Measurements from ENCODE around the gene ABCC11.
"Not testable (repeated sequence)": the region's sequence is repeated elsewhere in the genome, so short reads cannot be mapped to it uniquely, and the experiment has no call there.

ABCC11 gene

GRCh38 chr16:48194828-48195556 is 52.3 kb downstream of the ABCC11 start:
- peak; percentile 43 for DNase-seq

GRCh38 chr16:48193846-48194245 is 53.5 kb downstream of the ABCC11 start:
- no peak for DNase-seq

GRCh38 chr16:48188449-48189102 is 58.8 kb downstream of the ABCC11 start:
- no peak for DNase-seq

- DNase-seq: no peak
Measured at GRCh38 chr16:48187779-48188178, 59.6 kb downstream of the ABCC11 start.

GRCh38 chr16:48184681-48185080 is 62.7 kb downstream of the ABCC11 start:
- no peak for DNase-seq

GRCh38 chr16:48182979-48183537 is 64.3 kb downstream of the ABCC11 start:
- no peak for DNase-seq

- not testable (repeated sequence) for DNase-seq
Measured at GRCh38 chr16:48181746-48182520, 65.4 kb downstream of the ABCC11 start.

GRCh38 chr16:48180868-48181480 is 66.4 kb downstream of the ABCC11 start:
- DNase-seq: no peak

- no peak for DNase-seq
Measured at GRCh38 chr16:48176635-48177408, 70.5 kb downstream of the ABCC11 start.

GRCh38 chr16:48173889-48174288 is 73.5 kb downstream of the ABCC11 start:
- no peak for DNase-seq

- no peak for DNase-seq
Measured at GRCh38 chr16:48172682-48173081, 74.7 kb downstream of the ABCC11 start.

- DNase-seq: no peak
Measured at GRCh38 chr16:48169896-48170295, 77.4 kb downstream of the ABCC11 start.

GRCh38 chr16:48168075-48168474 is 79.3 kb downstream of the ABCC11 start:
- no peak for DNase-seq

- DNase-seq: not testable (repeated sequence)
Measured at GRCh38 chr16:48166617-48167016, 80.7 kb downstream of the ABCC11 start.

- DNase-seq: no peak
Measured at GRCh38 chr16:48165961-48166578, 81.3 kb downstream of the ABCC11 start.

GRCh38 chr16:48164907-48165715 is 82.2 kb downstream of the ABCC11 start:
- peak; percentile 57 for DNase-seq

GRCh38 chr16:48162839-48163410 is 84.4 kb downstream of the ABCC11 start:
- no peak for DNase-seq

- DNase-seq: no peak
Measured at GRCh38 chr16:48161906-48162305, 85.4 kb downstream of the ABCC11 start.

GRCh38 chr16:48160575-48160974 is 86.8 kb downstream of the ABCC11 start:
- no peak for DNase-seq

GRCh38 chr16:48158296-48158695 is 89.0 kb downstream of the ABCC11 start:
- DNase-seq: no peak
